Measurements from ENCODE around the gene TMEM91. TPM values are rescaled to one million over a fixed set of nuclear protein-coding genes. Genes with fewer than 3 reads are reported as not detected.

The TMEM91 gene
- total and polyA plus RNA-seq, 9 of the 15 experiments (the other 6 are each of a cell fraction or from before 2014, with no cell fraction given): 1.2 to 5.2 (median 2.7) TPM

- TF ChIP-seq PURB (CRISPR knock-in tag; IDR thresholded peaks at IDR 0.05; ENCODE audit: low read depth) (no peak), ZNF282 (CRISPR knock-in tag; IDR thresholded peaks at IDR 0.05) (no peak), NFE2L1 (tag; IDR thresholded peaks at IDR 0.05; ENCODE audit: borderline replicate concordance, low read depth) (no peak), CREB1 (IDR thresholded peaks at IDR 0.05) (no peak), CREB1 (CRISPR knock-in tag; IDR thresholded peaks at IDR 0.05) (no peak)
- TF ChIP-seq, protein P1, sequence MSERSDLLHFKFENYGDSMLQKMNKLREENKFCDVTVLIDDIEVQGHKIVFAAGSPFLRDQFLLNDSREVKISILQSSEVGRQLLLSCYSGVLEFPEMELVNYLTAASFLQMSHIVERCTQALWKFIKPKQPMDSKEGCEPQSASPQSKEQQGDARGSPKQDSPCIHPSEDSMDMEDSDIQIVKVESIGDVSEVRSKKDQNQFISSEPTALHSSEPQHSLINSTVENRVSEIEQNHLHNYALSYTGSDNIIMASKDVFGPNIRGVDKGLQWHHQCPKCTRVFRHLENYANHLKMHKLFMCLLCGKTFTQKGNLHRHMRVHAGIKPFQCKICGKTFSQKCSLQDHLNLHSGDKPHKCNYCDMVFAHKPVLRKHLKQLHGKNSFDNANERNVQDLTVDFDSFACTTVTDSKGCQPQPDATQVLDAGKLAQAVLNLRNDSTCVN (CRISPR knock-in tag; IDR thresholded peaks at IDR 0.05): no peak
- TF ChIP-seq, protein P2, sequence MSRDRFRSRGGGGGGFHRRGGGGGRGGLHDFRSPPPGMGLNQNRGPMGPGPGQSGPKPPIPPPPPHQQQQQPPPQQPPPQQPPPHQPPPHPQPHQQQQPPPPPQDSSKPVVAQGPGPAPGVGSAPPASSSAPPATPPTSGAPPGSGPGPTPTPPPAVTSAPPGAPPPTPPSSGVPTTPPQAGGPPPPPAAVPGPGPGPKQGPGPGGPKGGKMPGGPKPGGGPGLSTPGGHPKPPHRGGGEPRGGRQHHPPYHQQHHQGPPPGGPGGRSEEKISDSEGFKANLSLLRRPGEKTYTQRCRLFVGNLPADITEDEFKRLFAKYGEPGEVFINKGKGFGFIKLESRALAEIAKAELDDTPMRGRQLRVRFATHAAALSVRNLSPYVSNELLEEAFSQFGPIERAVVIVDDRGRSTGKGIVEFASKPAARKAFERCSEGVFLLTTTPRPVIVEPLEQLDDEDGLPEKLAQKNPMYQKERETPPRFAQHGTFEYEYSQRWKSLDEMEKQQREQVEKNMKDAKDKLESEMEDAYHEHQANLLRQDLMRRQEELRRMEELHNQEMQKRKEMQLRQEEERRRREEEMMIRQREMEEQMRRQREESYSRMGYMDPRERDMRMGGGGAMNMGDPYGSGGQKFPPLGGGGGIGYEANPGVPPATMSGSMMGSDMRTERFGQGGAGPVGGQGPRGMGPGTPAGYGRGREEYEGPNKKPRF (IDR thresholded peaks at IDR 0.05; ENCODE audit: low read depth, low read length): no peak
- TF ChIP-seq, protein P3, sequence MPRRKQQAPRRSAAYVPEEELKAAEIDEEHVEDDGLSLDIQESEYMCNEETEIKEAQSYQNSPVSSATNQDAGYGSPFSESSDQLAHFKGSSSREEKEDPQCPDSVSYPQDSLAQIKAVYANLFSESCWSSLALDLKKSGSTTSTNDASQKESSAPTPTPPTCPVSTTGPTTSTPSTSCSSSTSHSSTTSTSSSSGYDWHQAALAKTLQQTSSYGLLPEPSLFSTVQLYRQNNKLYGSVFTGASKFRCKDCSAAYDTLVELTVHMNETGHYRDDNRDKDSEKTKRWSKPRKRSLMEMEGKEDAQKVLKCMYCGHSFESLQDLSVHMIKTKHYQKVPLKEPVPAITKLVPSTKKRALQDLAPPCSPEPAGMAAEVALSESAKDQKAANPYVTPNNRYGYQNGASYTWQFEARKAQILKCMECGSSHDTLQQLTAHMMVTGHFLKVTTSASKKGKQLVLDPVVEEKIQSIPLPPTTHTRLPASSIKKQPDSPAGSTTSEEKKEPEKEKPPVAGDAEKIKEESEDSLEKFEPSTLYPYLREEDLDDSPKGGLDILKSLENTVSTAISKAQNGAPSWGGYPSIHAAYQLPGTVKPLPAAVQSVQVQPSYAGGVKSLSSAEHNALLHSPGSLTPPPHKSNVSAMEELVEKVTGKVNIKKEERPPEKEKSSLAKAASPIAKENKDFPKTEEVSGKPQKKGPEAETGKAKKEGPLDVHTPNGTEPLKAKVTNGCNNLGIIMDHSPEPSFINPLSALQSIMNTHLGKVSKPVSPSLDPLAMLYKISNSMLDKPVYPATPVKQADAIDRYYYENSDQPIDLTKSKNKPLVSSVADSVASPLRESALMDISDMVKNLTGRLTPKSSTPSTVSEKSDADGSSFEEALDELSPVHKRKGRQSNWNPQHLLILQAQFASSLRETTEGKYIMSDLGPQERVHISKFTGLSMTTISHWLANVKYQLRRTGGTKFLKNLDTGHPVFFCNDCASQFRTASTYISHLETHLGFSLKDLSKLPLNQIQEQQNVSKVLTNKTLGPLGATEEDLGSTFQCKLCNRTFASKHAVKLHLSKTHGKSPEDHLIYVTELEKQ (CRISPR knock-in tag; IDR thresholded peaks at IDR 0.05): no peak
Measured at GRCh38 chr19:41420101-41420880, 44.0 kb downstream of the TMEM91 start (continued).

Data from K562 (cell line).